ENCODE data around the gene NOXO1. TPM values are rescaled to one million over a fixed set of nuclear protein-coding genes. Genes with fewer than 3 reads are reported as not detected.

The NOXO1 gene
- total and polyA plus RNA-seq, 9 of the 15 experiments (the other 6 are each of a cell fraction or from before 2014, with no cell fraction given): not detected

GRCh38 chr16:1963806-1964505 is 17.3 kb downstream of the NOXO1 start (continued):
- TF ChIP-seq MXI1 (IDR thresholded peaks at IDR 0.05; ENCODE audit: low read depth, low read length): peak; percentile 78; the same call in 1 of the 2 replicates
- TF ChIP-seq ELF2 (CRISPR knock-in tag; IDR thresholded peaks at IDR 0.05): 0 out of 2 replicates have a peak, but pooled peaks have one; percentile 17
- no peak for TF ChIP-seq PTTG1 (tag; IDR thresholded peaks at IDR 0.05; ENCODE audit: low read depth)
- TF ChIP-seq NFXL1 (CRISPR knock-in tag; IDR thresholded peaks at IDR 0.05): 0 out of 2 replicates have a peak, but pooled peaks have one; percentile 10
- no peak for TF ChIP-seq SMC3 (conservative IDR thresholded peaks at IDR 0.05; ENCODE audit: insufficient read depth, low read depth, low read length)
- TF ChIP-seq, protein P1, sequence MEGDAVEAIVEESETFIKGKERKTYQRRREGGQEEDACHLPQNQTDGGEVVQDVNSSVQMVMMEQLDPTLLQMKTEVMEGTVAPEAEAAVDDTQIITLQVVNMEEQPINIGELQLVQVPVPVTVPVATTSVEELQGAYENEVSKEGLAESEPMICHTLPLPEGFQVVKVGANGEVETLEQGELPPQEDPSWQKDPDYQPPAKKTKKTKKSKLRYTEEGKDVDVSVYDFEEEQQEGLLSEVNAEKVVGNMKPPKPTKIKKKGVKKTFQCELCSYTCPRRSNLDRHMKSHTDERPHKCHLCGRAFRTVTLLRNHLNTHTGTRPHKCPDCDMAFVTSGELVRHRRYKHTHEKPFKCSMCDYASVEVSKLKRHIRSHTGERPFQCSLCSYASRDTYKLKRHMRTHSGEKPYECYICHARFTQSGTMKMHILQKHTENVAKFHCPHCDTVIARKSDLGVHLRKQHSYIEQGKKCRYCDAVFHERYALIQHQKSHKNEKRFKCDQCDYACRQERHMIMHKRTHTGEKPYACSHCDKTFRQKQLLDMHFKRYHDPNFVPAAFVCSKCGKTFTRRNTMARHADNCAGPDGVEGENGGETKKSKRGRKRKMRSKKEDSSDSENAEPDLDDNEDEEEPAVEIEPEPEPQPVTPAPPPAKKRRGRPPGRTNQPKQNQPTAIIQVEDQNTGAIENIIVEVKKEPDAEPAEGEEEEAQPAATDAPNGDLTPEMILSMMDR (IDR thresholded peaks at IDR 0.05 in 2 of 3, conservative IDR thresholded peaks at IDR 0.05 in 1 of 3; ENCODE audit: insufficient read depth in 2 of 3, low read depth in 1 of 3, low read length in 3 of 3): peak in 1 of 3 experiments; percentile 7; a peak in 1 of 6 replicates
- TF ChIP-seq ZNF263 (CRISPR knock-in tag; IDR thresholded peaks at IDR 0.05; ENCODE audit: borderline replicate concordance): peak; percentile 54; the same call in 1 of the 2 replicates
- TF ChIP-seq HDGF (IDR thresholded peaks at IDR 0.05): 0 out of 2 replicates have a peak, but pooled peaks have one; percentile 21
- TF ChIP-seq FUS (optimal IDR thresholded peaks at IDR 0.05; ENCODE audit: low read depth, low read length): peak; percentile 77
- no peak for TF ChIP-seq STAT5A (IDR thresholded peaks at IDR 0.05; ENCODE audit: borderline replicate concordance, low read length)
- peak; percentile 82; the same call in 1 of the 2 replicates for TF ChIP-seq KAT7 (CRISPR knock-in tag; IDR thresholded peaks at IDR 0.05; ENCODE audit: borderline replicate concordance)
- 0 out of 4 replicates have a peak, but pooled peaks of 1 of the 2 experiments have one; percentile 12 for TF ChIP-seq TEAD1 (CRISPR knock-in tag; IDR thresholded peaks at IDR 0.05)
- peak in 1 of 2 experiments; percentile 11; a peak in 1 of 4 replicates for TF ChIP-seq FOXK2 (conservative IDR thresholded peaks at IDR 0.05 in 1 of 2, IDR thresholded peaks at IDR 0.05 in 1 of 2; ENCODE audit: low read depth in 2 of 2)
- peak; percentile 62 for TF ChIP-seq CHD2 (IDR thresholded peaks at IDR 0.05; ENCODE audit: low read depth, low read length)
- TF ChIP-seq, protein P2, sequence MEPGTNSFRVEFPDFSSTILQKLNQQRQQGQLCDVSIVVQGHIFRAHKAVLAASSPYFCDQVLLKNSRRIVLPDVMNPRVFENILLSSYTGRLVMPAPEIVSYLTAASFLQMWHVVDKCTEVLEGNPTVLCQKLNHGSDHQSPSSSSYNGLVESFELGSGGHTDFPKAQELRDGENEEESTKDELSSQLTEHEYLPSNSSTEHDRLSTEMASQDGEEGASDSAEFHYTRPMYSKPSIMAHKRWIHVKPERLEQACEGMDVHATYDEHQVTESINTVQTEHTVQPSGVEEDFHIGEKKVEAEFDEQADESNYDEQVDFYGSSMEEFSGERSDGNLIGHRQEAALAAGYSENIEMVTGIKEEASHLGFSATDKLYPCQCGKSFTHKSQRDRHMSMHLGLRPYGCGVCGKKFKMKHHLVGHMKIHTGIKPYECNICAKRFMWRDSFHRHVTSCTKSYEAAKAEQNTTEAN (CRISPR knock-in tag; IDR thresholded peaks at IDR 0.05): peak; percentile 17; the same call in 1 of the 2 replicates
- TF ChIP-seq HDAC1 (IDR thresholded peaks at IDR 0.05): peak in 1 of 2 experiments; percentile 88; a peak in 2 of 4 replicates
- peak; percentile 44; the same call in 1 of the 2 replicates for TF ChIP-seq ARID4B (CRISPR knock-in tag; IDR thresholded peaks at IDR 0.05)
- 0 out of 2 replicates have a peak, but pooled peaks have one; percentile 3 for TF ChIP-seq ZNF395 (CRISPR knock-in tag; IDR thresholded peaks at IDR 0.05)

Data from K562 (cell line).